Effector memory CD8-positive, alpha-beta T cell (primary cell): ENCODE data around the gene CDHR1.

Experiments
- ATAC-seq: fragments of 150-1000 bp; cut with Tn5 transposase; replicated peaks from 2 replicates; pipeline ENCODE4 v1.10.0; 2021; ENCODE audit warnings: mild to moderate bottlenecking, moderate library complexity
- DNase-seq, 3 experiments: peaks; one replicate each; pipeline ENCODE4 v3.0.0; 2021
- H3K27ac Mint-ChIP-seq, 2 donors: one replicate each; pipeline ENCODE4 v1.8.0; 2022; ENCODE audit warnings: mild to moderate bottlenecking in 2 of 2, mixed read lengths in 2 of 2, moderate library complexity in 2 of 2
- H3K27me3 Mint-ChIP-seq, 2 donors: one replicate each; pipeline ENCODE4 v1.8.0; 2022; ENCODE audit warnings: mixed read lengths in 2 of 2
- H3K36me3 Mint-ChIP-seq: one replicate; pipeline ENCODE4 v1.8.0; 2022; ENCODE audit warnings: mild to moderate bottlenecking, moderate library complexity, mixed read lengths; ENCODE audit not compliant: insufficient read depth
- H3K4me1 Mint-ChIP-seq, 2 donors: one replicate each; pipeline ENCODE4 v1.8.0; 2022; ENCODE audit warnings: low read depth in 2 of 2, mixed read lengths in 2 of 2
- H3K4me3 Mint-ChIP-seq, 2 donors: one replicate each; pipeline ENCODE4 v1.8.0; 2022; ENCODE audit warnings: mild to moderate bottlenecking in 2 of 2, mixed read lengths in 2 of 2, moderate library complexity in 2 of 2
- H3K9me3 Mint-ChIP-seq, 2 donors: one replicate each; pipeline ENCODE4 v1.8.0; 2022; ENCODE audit warnings: mixed read lengths in 2 of 2

The CDHR1 gene

DNA sequence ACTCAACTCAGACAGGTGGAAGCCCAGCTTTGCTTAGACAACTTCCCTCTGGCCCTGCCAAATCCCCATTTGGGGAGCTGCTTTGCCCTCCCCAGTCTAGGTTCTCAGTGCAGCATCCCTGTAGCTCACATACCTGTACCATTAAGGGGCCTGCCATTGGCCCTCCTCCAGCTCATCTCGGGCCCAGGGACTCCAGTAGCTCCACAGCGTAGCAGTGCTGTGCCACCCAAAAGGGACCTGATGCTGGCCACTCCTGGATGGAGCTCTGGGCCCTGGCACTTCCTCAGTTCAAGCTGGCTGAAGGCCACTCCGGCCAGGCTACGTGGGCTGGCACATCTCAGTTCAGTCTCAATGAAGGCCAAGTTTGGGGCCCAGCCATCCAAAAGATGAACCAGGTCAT is 39.6 kb downstream of the CDHR1 start:
- no peaks in the 10 kb centered on the region for H3K9me3 Mint-ChIP-seq
- no peaks in the 10 kb centered on the region for H3K4me1 Mint-ChIP-seq
- peaks cover 51 to 85% of the 10 kb centered on the region in 2 donors for H3K27me3 Mint-ChIP-seq
- ATAC-seq (no peak), DNase-seq (no peak)
- no peak overlapping the region for H3K4me3 Mint-ChIP-seq
- peak overlapping the region in 1 of 2 donors; percentile 25 for H3K27ac Mint-ChIP-seq
- no peaks in the 10 kb centered on the region for H3K36me3 Mint-ChIP-seq

DNA sequence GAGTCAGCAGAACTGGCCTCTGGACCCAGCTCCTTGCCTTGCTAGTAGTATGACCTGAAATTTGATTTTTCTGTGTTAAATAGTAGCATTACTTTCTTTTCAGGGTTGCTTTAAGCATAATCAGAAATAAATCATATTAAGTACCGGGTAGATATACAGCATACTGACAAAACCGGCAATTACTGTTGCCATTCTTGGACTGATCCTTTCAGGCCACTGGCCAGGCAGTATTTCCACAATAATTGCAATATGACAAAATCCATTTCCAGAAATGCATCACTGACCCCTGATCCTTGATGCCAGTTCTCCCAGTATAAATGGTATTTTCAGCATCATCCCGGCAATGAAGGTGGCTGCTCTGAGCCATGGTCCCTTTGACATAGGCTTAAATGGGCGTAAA is 40.1 kb downstream of the CDHR1 start:
- H3K9me3 Mint-ChIP-seq: no peaks in the 10 kb centered on the region
- no peaks in the 10 kb centered on the region for H3K4me1 Mint-ChIP-seq
- no peak overlapping the region for H3K4me3 Mint-ChIP-seq
- ATAC-seq (no peak), DNase-seq (no peak)
- H3K27ac Mint-ChIP-seq: peak overlapping the region in 1 of 2 donors; percentile 25
- H3K27me3 Mint-ChIP-seq: peaks cover 50 to 85% of the 10 kb centered on the region in 2 donors
- no peaks in the 10 kb centered on the region for H3K36me3 Mint-ChIP-seq

DNA sequence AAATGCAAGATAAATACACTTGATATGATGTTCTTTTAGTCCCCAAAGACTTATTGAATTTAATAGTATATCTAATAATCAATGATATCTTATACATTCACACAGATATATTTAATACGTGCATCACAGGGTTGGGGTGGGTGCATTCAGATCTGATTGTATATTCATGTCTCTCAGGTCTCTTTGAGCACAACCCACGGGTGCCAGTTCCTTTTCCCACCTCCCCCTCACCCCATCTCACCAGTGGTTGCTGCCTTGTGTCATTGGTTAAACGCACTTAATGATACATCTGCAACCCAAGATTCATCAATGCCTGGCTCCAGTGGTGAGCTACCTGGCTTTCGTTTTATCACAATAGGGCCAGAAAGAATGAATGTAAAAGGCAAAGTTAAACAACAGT is 40.8 kb downstream of the CDHR1 start:
- Mint-ChIP-seq H3K4me1 (no peaks in the 10 kb centered on the region), H3K36me3 (no peaks in the 10 kb centered on the region), H3K9me3 (no peaks in the 10 kb centered on the region)

DNA sequence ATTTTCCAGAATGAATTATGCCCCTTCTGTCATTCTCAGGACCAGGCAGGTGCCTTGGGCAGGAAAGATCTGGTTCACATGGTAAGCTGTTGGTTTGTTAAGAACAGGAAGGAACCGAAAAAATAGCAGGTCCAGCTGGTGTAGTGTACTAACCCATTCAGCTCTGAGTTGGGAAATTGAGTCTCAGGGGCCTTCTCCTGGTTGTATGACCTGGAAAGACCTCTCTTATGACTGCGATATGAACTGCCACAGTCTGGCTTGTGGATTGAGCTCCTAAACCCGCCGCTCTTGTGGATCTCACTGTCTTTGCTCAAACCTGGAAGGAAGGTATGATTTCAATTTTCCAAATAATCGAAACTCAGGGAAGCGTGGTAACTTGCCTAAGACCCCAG is 42.5 kb downstream of the CDHR1 start:
- Mint-ChIP-seq H3K9me3 (no peaks in the 10 kb centered on the region), H3K27ac (no peak overlapping the region), H3K27me3 (peaks cover 51 to 79% of the 10 kb centered on the region in 2 donors), H3K4me3 (no peak overlapping the region), H3K36me3 (peaks cover 2% of the 10 kb centered on the region), H3K4me1 (no peaks in the 10 kb centered on the region)
- DNase-seq: no peak
- no peak for ATAC-seq

More for the DNA sequence above, 40.8 kb downstream of the CDHR1 start:
- Mint-ChIP-seq H3K4me3 (no peak overlapping the region), H3K27me3 (peaks cover 51 to 86% of the 10 kb centered on the region in 2 donors), H3K27ac (no peak overlapping the region)
- DNase-seq (no peak), ATAC-seq (no peak)

DNA sequence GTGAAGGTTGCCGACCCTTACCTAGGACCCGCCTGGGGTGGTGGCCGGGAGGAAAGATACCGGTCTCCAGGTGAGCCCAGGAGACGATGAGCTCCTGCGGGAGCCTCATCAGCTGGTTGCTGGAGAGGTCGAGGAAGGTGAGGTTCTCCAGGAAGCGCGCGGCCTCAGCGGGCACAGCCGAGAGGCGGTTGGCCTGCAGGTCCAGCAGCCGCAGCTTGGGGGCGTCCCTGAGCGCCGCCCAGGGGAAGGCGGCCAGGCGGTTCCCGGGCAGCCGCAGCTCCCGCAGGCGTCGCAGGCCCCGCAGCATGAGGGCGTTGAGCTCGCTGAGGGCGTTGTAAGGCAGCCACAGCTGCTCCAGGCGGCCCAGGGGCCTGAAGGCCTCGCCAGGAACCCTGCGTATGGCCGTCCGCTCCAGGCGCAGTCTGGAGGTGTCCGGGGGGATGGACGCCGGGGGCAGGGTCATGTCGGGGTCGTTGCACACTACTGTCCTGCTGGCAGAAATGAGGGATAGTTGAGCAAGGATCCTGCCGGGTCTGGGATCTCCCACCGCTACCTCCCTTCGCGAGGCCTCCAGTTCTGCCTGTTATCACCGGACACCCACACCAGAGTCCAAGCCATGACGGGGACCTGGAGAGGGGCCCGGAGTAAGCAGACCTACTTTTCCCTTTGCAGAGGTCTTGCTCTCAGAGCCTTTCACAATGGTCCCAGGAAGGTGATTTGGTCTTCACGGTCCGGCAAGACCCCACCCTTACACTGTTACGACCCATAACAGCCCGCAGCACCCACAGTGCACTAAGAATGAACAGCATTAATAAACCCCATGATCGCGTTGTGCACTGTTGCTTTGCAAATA is 43.1 kb downstream of the CDHR1 start:
- Mint-ChIP-seq H3K27ac (no peak overlapping the region), H3K4me3 (no peak overlapping the region), H3K36me3 (peaks cover 2% of the 10 kb centered on the region), H3K4me1 (no peaks in the 10 kb centered on the region), H3K9me3 (no peaks in the 10 kb centered on the region), H3K27me3 (peaks cover 48 to 73% of the 10 kb centered on the region in 2 donors)
- no peak for ATAC-seq
- no peak for DNase-seq

DNA sequence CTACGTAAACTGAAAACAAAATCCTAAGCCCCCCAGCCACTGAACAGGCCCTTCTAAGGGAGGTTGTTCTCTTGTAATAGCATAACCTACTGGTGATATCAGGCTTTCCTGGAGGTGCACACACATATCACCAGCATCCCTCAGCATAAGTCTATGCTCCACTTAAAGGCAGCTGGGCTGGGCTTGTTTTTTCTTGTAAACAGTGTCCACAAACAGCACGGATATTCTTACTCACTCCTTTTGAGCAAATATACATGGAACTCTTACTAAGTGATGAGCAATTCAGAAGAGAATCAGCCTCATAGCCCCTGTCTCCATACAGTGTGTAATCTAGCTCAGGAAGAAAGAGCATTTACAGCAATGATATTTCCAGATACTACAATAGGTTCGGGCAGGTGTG is 44.6 kb downstream of the CDHR1 start:
- Mint-ChIP-seq H3K36me3 (peaks cover 2% of the 10 kb centered on the region), H3K4me1 (no peaks in the 10 kb centered on the region), H3K9me3 (no peaks in the 10 kb centered on the region), H3K27ac (no peak overlapping the region), H3K27me3 (peaks cover 39 to 59% of the 10 kb centered on the region in 2 donors), H3K4me3 (no peak overlapping the region)
- DNase-seq (no peak), ATAC-seq (no peak)

DNA sequence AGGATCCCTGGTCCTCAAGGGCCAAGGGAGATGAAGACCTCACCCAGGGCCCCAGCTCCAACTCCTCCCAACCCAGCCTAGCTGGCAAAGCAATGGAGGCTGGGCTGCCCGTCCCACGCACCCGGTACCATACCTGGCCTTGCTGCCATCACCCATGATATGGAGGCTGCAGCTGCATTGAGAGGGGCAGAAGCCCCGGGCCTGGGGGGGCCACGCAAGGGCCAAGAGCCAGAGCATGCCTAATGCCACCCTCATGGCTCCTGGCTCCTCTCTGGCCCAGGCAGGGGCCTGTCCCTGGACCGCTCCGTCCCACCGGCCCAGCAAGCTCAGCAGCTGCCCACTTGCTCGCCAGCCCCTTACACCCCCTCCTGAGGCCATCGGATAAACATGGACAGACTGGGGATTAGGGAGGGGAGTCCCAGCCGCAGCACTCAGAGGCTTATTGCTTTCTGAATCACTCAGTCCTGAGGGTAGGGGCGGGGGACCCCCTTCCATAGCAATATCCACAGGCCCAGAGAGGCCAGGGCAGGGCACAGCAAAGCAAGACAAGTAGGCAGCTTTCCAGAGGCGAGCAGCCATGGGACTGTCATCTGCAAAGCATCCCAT is 47.0 kb downstream of the CDHR1 start, which contains the start of gene LRIT1:
Gene LRIT1, minus strand, starts transcription at position 362 of the 606 bp plus-strand sequence. Its CDS starts 107 bp downstream, at position 255.
- Mint-ChIP-seq H3K27me3 (peaks cover 23 to 55% of the 10 kb centered on the region in 2 donors), H3K36me3 (peaks cover 2% of the 10 kb centered on the region), H3K4me3 (no peak within 1 kb of the TSS), H3K27ac (no peak within 1 kb of the TSS), H3K4me1 (peaks cover 0 to 3% of the 10 kb centered on the region in 2 donors), H3K9me3 (no peaks in the 10 kb centered on the region)
- DNase-seq (no peak), ATAC-seq (no peak)

DNA sequence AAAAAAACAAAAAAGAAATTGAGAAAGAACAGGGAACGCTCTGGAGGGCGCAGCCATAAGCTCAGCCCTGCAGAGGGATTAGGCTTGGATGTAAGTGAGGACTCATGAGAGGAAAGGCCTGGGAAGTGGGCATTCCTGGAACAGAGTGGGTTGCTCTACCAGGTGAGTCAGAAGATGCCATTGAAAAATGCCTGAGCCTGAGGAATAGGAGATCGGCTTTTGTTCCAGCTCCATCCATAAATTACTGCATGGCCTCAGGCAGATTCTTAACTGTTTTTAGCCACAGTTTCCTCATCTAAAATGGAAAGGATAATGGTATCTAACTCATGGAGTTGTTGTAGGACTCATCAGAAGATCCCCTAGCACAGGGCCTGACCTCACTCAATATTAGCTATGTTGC is 49.4 kb downstream of the CDHR1 start:
- peaks cover 2% of the 10 kb centered on the region for H3K36me3 Mint-ChIP-seq
- DNase-seq (no peak), ATAC-seq (no peak)
- H3K4me1 Mint-ChIP-seq: peaks cover 0 to 3% of the 10 kb centered on the region in 2 donors
- no peak overlapping the region for H3K27ac Mint-ChIP-seq
- H3K9me3 Mint-ChIP-seq: no peaks in the 10 kb centered on the region
- H3K27me3 Mint-ChIP-seq: peaks cover 16 to 54% of the 10 kb centered on the region in 2 donors
- no peak overlapping the region for H3K4me3 Mint-ChIP-seq

DNA sequence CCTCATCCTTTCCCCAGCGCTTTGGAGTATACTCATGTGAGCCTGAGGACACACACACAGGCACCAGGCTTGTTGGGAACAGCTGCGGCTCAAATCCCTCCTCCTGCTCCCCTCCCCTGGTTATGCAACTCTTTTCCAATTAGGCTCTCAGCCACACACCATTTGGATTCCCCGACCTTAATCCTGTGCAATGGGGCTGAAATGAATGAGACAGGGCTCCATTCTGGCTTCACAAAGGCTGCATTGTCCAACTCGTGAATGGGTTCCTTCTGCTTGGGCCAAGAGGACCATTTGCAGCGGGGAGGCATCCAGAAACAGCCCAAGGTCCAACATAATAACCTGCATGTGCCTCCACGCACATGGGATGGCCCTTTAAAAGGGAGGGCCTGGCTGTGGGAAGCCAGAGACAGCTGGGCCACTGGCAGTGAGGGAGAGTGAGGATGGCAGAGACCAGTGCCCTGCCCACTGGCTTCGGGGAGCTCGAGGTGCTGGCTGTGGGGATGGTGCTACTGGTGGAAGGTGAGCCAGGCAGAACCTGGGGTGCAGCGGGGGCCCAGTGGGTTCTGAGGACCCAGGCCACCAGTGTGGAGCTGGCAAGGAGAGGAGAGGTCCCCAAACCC is 50.4 kb downstream of the CDHR1 start, which contains the start of gene RGR:
Gene RGR, plus strand, starts transcription at position 403 of the 620 bp plus-strand sequence. Its CDS starts 38 bp downstream, at position 441.
- H3K36me3 Mint-ChIP-seq: peaks cover 2% of the 10 kb centered on the region
- no peak within 1 kb of the TSS for H3K27ac Mint-ChIP-seq
- no peaks in the 10 kb centered on the region for H3K9me3 Mint-ChIP-seq
- peaks cover 8 to 48% of the 10 kb centered on the region in 2 donors for H3K27me3 Mint-ChIP-seq
- DNase-seq (no peak), ATAC-seq (no peak)
- H3K4me3 Mint-ChIP-seq: no peak within 1 kb of the TSS
- peaks cover 0 to 3% of the 10 kb centered on the region in 2 donors for H3K4me1 Mint-ChIP-seq

DNA sequence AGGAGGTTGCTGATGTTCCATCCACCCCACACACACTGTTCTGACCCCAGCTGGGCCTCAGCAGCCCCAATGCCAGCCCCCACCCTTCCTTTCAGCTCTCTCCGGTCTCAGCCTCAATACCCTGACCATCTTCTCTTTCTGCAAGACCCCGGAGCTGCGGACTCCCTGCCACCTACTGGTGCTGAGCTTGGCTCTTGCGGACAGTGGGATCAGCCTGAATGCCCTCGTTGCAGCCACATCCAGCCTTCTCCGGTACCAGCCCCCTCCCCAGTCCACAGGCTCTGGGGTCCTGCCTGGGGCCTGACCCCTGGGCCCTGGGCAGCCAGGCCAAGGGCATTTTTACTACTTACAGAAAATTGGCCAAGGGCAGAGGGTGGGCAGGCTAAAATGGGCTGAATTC is 53.2 kb downstream of the CDHR1 start:
- Mint-ChIP-seq H3K27ac (no peak overlapping the region), H3K36me3 (no peaks in the 10 kb centered on the region), H3K4me3 (no peak overlapping the region), H3K4me1 (peaks cover 0 to 3% of the 10 kb centered on the region in 2 donors), H3K9me3 (no peaks in the 10 kb centered on the region), H3K27me3 (peaks cover 8 to 41% of the 10 kb centered on the region in 2 donors)
- ATAC-seq (no peak), DNase-seq (no peak)

DNA sequence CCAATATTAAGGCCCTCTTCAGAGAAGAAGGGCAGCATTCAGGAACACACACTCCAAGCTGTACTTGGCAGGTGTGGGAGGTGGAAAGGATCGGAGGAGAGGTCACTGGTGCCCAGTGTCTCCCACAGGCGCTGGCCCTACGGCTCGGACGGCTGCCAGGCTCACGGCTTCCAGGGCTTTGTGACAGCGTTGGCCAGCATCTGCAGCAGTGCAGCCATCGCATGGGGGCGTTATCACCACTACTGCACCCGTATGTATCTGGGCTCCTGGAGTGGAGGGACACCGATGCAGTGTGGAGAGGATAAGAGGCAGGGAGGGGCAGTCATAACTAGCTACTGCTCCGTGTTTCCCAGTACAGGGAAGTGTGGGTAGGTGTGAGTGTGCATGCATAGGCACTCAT is 54.5 kb downstream of the CDHR1 start:
- H3K9me3 Mint-ChIP-seq: no peaks in the 10 kb centered on the region
- no peaks in the 10 kb centered on the region for H3K36me3 Mint-ChIP-seq
- ATAC-seq (no peak), DNase-seq (no peak)
- H3K27ac Mint-ChIP-seq: no peak overlapping the region
- H3K4me1 Mint-ChIP-seq: peaks cover 0 to 3% of the 10 kb centered on the region in 2 donors
- H3K4me3 Mint-ChIP-seq: no peak overlapping the region
- peaks cover 8 to 54% of the 10 kb centered on the region in 2 donors for H3K27me3 Mint-ChIP-seq

DNA sequence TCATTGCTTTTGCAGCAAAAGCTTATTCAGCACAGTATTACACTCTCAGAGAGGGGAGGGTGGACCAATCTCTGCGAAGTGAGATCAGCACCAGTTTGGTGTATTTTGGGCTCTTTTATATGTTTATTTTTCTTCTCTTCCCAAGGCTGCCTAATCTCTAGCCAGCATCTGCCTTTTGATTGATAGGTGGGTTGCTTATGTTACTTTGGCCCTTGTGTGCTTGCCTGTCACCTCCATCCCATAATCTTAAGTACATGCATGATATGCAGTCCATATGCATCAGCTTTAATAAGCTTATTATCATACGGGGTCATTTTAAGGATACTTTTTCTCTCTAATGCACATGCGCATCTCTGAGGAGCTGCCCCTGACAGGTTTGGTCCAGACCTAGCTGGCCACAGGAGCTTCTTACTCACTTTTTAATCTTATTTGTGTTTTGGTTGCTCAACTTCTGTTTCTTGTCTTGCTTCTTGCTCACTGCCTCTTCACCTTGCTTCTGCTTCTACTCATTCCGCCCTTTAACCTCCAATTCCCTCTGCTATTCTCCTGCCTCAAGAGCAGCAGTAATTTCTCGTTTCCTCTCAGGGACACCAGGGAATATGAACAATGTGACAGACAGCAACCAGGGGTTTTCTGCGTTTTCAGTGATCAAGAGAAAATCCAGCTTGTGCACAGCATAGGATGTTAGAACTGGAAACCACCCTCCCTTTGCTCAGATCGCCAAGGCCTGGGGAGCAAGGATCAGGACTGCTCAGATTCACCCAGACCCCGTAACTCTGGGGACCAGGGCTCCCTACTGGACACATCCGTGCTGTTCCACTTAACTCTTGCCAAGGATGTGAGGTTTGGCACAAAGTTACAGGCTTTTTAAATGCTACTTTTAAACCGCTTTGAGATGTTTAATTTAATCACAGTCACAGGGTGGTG is 60.5 kb downstream of the CDHR1 start:
- no peak overlapping the region for H3K4me3 Mint-ChIP-seq
- no peak overlapping the region for H3K27ac Mint-ChIP-seq
- ATAC-seq: no peak
- no peak for DNase-seq
- H3K27me3 Mint-ChIP-seq: peaks cover 7 to 47% of the 10 kb centered on the region in 2 donors
- peaks cover 3 to 5% of the 10 kb centered on the region in 2 donors for H3K4me1 Mint-ChIP-seq
- H3K9me3 Mint-ChIP-seq: no peaks in the 10 kb centered on the region
- no peaks in the 10 kb centered on the region for H3K36me3 Mint-ChIP-seq
